H1 (cell line): Measurements from ENCODE around the gene TUBB1. TPM values are rescaled to one million over a fixed set of nuclear protein-coding genes. Genes with fewer than 3 reads are reported as not detected.

ENCODE experiments used
- SP4 ChIP-seq: IDR thresholded peaks from 2 replicates; pipeline ENCODE4 v1.6.1; 2012; ENCODE audit warnings: low read length, inconsistent platforms
- TAF7 ChIP-seq: optimal IDR thresholded peaks from 2 replicates; pipeline ENCODE3; 2011; ENCODE audit warnings: low read depth, mild to moderate bottlenecking, inconsistent platforms, low read length, moderate library complexity, borderline replicate concordance
- polyA plus RNA-seq, 7 experiments: library from polyadenylated mRNA; depleted of rRNA in 3 of 7; stranded (reverse) in 5 of 7; unstranded in 2 of 7; fragments of >200 nt in 5 of 7; fragments of 200-250 nt in 2 of 7; gene quantifications; 1 replicate in 5 of 7; 2 replicates in 1 of 7; 4 replicates in 1 of 7; pipeline versions ENCODE4 v1.2.1 to v1.2.3, GENCODE V29; 2011 to 2013; ENCODE audit warnings: missing spikeins in 2 of 7, mixed read lengths in 2 of 7
- total RNA-seq: library from RNA; stranded (reverse); fragmentation: NEBNext Ultra II Directional; extraction: Animal tissue kit (Norgen Biotek cat#: 25700); gene quantifications from 2 replicates; pipeline ENCODE4 v1.2.1, GENCODE V29; 2021

TUBB1 gene
- total and polyA plus RNA-seq, 2 of the 8 experiments (the other 6 are each of a cell fraction or from before 2014, with no cell fraction given): not detected

GRCh38 chr20:59015411-59015810 is 3.8 kb upstream of the TUBB1 start (continued):
- TF ChIP-seq TAF7 (no peak), SP4 (no peak)
